GDM1 (cell line): Measurements from ENCODE around the gene DNAH14.

Experiments
- DNase-seq: peaks from one replicate; lab custom pipeline; 2025; lab: John Stamatoyannopoulos, UW

The DNAH14 gene

GRCh38 chr1:225428881-225429455, 499.5 kb downstream of the DNAH14 start:
- DNase-seq: no peak

GRCh38 chr1:225430301-225430700, 500.8 kb downstream of the DNAH14 start:
- DNase-seq: no peak

DNA sequence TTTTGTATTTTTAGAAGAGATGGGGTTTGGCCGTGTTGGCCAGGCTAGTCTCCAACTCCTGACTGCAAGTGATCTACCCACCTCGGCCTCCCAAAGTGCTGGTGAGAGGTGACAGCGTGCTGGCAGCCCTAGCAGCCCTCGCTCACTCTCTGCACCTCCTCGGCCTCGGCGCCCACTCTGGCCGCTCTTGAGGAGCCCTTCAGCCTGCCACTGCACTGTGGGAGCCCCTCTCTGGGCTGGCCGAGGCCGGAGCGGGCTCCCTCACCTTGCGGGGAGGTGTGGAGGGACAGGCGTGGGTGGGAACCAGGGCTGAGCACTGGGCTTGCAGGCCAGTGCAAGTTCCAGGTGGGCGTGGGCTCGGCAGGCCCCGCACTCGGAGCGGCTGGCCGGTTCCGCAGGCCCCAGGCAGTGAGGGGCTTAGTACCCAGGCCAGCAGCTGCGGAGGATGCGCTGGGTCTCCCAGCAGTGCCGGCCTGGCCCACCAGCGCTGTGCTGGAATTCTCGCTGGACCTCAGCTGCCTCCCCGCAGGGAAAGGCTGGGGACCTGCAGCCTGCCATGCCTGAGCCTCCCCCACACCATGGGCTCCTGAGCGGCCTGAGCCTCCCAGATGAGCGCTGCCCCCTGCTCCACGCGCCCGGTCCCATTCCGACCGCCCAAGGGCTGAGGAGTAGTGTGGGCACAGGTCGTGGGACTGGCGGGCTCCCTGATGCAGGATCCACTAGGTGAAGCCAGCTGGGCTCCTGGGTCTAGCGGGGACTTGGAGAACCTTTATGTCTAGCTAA, 501.8 kb downstream of the DNAH14 start:
- DNase-seq: no peak

- DNase-seq: no peak
These were observed 504.6 kb downstream of the DNAH14 start for GRCh38 chr1:225434046-225434445.

DNA sequence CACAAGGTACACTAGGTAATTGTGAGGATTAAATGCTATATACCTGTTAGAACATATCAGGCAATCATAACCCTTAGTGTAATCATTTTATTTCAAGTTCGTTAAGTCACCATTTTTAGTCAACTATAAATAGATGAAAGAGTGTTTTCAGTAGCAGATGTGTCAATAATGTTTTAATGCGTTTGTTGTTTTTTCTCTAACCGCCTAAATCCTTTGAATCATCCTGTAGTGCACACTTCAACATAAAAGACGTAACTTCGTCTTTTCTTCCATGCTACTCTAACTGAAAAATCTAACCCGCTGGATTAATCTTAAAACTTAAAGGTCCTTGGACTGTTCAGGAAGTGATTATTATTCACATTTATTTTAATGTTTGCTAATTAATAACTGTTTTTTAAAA, 505.6 kb downstream of the DNAH14 start:
- no peak for DNase-seq

DNA sequence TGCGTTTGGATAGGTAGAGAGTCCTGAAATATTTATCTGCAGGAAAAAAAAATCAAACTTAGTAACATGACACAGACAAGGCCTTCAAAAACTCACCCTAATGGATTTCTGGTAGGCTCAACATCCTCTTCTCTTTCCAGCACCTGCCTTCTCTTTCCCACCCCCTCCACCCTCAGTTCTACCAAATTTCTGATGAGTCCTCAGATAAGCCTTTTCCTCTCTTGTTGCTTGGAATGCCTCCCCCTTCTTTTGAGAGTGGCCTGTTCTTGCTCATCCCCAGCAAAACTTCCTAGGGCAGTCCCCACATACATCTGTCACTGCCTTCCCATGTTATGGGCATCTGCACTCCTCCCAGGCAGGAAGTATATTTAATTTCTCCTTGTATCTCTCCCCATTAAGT, 506.0 kb downstream of the DNAH14 start:
- no peak for DNase-seq

GRCh38 chr1:225435957-225436392, 506.5 kb downstream of the DNAH14 start:
- DNase-seq: no peak

DNA sequence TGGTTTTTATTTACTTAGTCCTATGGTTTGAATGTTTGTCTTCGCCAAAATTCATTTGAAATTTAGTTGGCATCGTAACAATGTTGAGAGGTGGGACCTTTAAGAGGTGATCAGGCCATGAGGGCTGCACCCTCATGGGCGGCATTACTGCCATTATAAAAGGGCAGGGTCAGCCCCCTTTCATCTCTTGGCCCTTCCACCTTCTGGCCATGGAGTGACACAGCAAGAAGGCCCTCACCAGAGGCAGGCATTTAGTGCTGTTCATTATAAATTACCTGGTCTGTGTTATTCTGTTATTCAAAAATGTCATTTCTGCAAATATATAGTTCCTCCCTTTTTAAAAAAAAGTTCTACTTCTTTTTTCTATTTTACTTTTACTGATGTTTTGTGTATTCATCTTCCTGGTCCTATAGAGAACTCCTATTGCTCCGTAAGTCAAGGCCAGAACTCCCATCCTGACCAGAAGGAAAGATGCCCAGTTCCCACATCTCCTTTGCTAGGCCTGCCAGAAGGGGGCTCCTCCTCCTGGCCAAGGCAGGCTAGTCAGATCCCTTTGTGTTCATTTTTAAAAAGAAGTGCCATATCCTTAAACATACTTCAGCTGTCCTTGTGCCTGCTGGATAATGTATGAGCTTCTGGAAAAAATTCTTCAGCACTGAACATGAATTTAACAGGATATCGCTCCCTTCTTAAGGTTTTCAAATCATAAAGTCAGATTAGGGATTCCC, 508.4 kb downstream of the DNAH14 start:
- no peak for DNase-seq

DNA sequence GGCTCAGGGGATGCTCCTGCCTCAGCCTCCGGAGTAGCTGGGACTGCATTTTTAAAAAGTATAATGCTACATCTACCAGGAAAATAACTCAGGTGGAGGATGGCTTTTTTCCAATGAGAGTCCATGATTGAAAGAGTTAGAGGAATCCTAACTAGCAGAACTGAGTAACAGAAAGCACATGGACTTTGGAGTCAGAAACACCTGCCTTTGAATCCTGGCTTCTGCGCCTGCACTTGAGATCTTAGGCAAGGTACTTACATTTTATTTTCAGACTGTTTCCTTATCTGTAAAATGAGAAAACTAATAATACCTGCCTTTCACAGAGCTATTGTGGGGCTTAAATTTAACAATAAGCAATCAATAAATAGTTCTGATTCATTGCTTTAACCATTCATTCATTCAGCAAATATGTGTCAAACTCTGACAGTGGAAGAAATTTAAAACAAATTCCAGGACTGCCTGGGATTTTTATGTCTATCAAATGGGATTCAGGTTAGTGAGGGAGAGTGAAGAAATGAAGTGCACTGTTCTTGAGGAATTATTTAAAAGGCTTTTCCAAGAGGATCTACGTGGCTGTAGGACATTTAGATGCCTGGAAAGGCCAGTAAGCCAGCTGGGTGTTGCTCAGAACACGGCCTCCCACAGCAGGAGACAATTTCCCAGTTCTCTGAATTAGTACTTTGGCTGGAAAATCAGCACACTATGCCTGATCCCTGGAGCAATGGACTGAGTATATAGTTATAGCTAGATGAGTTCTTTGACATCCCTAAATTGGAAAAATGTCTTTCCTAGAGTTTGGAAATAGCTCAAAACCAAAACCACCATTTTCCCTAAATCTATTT, 511.1 kb downstream of the DNAH14 start:
- no peak for DNase-seq

DNA sequence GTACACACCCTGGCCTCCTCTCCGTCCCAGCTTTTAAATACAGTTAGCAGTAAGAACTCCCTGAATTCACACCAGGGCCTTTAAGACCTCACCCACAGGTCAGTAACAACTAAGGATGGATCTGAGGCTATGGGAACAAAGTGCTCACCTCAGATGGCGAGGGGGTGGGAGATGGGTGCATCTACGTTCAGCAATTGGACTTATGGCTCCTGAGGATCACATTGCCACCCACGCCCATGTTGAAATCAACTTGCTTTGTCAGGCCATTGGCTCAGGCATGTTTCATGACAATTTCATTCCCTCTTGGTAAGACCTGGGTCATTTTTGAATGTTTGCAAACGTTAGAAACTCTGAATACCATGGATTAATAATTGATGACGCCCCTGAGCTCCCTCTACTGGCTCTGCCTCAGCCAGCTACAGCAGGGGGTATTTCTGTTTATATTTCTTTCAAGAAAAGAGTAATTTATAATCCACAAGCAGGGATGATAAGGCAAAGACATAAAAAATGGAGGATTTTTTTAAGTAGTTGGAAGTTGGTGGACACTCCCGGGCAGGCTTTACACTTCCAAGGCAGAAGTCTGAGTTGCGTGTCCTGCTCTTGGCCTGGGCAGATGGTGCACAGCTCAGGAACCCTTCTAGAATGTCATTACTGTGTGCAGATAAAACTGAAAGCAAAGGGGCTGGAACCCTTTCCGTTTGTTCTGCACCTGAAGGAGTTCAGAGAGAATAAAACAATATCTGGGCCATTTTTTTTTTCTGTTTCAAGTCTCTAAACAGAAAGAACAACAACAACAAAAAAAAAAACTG, 512.0 kb downstream of the DNAH14 start:
- no peak for DNase-seq

DNA sequence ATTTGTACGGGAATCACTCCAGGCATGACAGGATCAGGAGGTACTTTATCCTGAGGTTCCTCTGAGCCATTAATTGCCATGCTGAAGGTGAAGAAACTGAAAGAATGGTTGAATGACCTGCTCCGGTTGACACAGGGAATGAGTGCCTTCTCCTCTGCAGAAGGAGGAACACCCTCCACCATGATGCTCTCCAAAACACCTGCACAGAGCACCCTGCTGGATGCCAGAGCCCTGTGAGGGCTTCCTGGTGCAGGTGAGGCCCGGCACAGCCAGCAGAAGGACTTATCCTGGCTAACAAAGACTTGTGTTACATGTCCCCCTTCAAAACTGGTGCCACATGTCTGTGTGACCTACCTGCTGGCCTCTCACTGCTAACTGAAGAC, 512.6 kb downstream of the DNAH14 start:
- DNase-seq: no peak

GRCh38 chr1:225445639-225446594, 516.4 kb downstream of the DNAH14 start:
- DNase-seq: no peak

GRCh38 chr1:225446595-225446960, 517.1 kb downstream of the DNAH14 start:
- DNase-seq: no peak

DNA sequence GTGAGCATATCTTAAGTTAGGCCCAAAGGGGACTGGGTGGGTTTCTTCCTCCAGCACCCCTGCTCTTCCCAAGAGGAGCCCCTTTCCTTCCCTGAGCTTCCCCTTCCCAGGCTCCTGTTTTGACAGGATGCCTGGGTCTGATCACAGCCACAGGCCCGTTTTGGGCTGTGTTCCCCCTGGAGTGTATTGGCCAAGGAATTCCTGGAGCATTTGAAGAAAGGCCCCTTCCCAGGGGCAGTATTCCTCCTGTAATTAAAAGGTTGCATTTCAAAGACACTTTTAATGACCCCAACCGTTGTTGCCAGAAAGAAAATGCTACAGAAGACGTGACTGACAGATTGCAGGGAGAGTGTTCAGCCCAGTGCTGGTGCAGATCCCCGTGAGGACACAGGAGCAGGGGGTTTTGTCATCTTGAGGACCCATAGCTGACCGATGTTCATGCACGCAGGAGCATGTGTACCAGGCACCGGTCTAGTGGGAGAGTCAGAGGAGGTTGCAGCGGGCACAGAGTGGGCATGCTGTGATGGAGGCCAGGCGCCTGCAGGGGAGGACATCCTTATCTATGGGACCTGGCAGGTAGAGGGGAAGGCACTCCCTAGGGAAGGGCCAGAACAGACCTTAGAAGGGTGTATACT, 517.6 kb downstream of the DNAH14 start:
- DNase-seq: no peak

- no peak for DNase-seq
These were observed 518.2 kb downstream of the DNAH14 start for GRCh38 chr1:225447650-225448089.

DNA sequence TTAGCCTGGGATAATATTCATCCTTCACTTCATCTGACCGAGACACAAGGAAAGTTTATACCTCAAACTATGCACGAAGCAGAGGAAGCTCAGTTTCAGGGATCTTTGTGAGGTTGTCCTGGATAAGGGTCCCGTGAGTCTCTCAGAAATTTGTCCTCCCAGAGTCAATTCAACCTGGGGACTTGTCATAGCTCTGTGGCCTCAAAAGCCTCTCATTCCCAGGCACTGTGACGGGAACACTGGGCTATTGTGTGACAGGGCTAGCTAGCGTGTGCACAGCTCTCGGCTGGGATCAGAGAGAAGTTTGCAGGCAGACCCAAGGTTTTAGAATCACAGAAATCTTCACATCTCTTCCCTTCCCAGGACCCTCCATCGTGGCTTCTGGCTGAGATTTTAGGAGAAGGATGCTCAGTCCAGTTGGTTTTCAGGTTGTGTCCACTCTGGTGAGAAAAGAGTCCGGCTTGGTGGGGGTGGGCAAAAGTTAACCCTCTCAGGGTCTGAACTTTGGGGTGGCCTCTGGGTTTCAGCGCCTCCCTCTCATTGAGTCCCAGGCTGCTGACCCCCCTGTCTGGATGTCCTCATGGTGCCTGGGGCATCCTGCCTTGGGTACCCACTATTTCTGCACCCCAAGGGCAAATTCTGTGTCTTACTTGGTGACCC, 518.8 kb downstream of the DNAH14 start:
- DNase-seq: no peak
